OCI-LY3 (cell line): Measurements from ENCODE around the gene MDGA2.

Experiments
- H2AFZ ChIP-seq: fragments of 200-600, 300-600 bp; shearing (Covaris generic); 2 replicates; pipeline ENCODE4 v1.6.0; 2014; ENCODE audit warnings: antibody characterized with exemption, low read depth, low read length
- H3K27ac ChIP-seq: fragments of 200-600, 300-600 bp; sonication (generic); 2 replicates; pipeline ENCODE4 v1.5.1; 2014; ENCODE audit warnings: mild to moderate bottlenecking, low read length, moderate library complexity, mixed read lengths
- H3K27me3 ChIP-seq: fragments of 200-600, 300-600 bp; sonication (generic); 2 replicates; pipeline ENCODE4 v1.6.1; 2014; ENCODE audit warnings: low read depth, low read length, mixed read lengths
- H3K36me3 ChIP-seq: fragments of 200-600, 300-600 bp; sonication (generic); replicated peaks from 2 replicates; pipeline ENCODE3; 2014; ENCODE audit warnings: low read depth, low read length, mixed read lengths
- H3K4me1 ChIP-seq: fragments of 300-600, 200-600 bp; sonication (generic); 2 replicates; pipeline ENCODE4 v1.6.1; 2014; ENCODE audit warnings: low read length, mixed read lengths
- H3K4me2 ChIP-seq: fragments of 200-600, 300-600 bp; sonication (generic); 2 replicates; pipeline ENCODE4 v1.6.1; 2014; ENCODE audit warnings: low read length, mixed read lengths
- H3K4me3 ChIP-seq: fragments of 300-600, 200-600 bp; sonication (generic); 2 replicates; pipeline ENCODE4 v1.5.1; 2014; ENCODE audit warnings: antibody characterized with exemption, mild to moderate bottlenecking, low read length, moderate library complexity
- H3K79me2 ChIP-seq: fragments of 300-600, 200-600 bp; shearing (Covaris generic); 2 replicates; pipeline ENCODE4 v1.6.1; 2014; ENCODE audit warnings: mild to moderate bottlenecking, low read length, mixed read lengths
- H3K9ac ChIP-seq: fragments of 300-600, 200-600 bp; shearing (Covaris generic); 2 replicates; pipeline ENCODE4 v1.6.0; 2014; ENCODE audit warnings: mild to moderate bottlenecking, low read length, moderate library complexity
- H3K9me3 ChIP-seq: fragments of 200-600, 300-600 bp; shearing (Covaris generic); 2 replicates; pipeline ENCODE4 v1.6.1; 2014; ENCODE audit warnings: low read length, mixed read lengths; ENCODE audit not compliant: insufficient read depth
- H4K20me1 ChIP-seq: fragments of 200-600, 300-600 bp; sonication (generic); 2 replicates; pipeline ENCODE4 v1.6.1; 2016; ENCODE audit warnings: low read length, mixed read lengths; ENCODE audit not compliant: insufficient read depth
- EZH2phosphoT487 ChIP-seq: fragments of 200-600 bp; shearing (Covaris generic); IDR thresholded peaks from 2 replicates; pipeline ENCODE4 v1.6.1; 2018; ENCODE audit warnings: antibody characterized with exemption, mixed run types, low read depth
- TF ChIP-seq, protein P1 (sequence below): fragments of 200-600, 300-600 bp; sonication (generic); IDR thresholded peaks from 2 replicates; pipeline ENCODE4 v1.5.1; 2014; ENCODE audit warnings: antibody characterized with exemption, low read length, low read depth

MDGA2 gene

DNA sequence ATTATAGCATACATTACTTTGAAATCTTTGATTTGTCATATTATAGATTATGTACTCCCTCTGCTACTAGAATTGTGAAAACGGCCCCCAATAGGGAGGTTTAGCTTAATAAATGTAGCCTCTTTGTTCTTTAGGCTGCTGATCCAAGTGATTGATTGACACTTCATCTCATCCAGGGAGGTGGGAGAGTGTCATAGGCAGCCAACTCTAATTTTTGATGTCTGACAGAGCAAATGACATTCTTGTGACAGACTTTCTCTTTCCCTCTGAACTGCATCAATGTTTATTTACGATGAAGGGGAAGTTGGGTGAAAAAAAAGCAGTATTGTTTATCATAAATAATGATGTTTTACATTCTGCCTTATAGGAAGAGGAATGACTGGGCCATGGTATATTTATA is 221.4 kb downstream of the MDGA2 start:
- Histone ChIP-seq H3K9ac (no peak overlapping the region), H3K4me2 (peak overlapping the region; percentile 28), H3K27me3 (no peaks in the 10 kb centered on the region), H4K20me1 (no peaks in the 10 kb centered on the region), H3K4me1 (peaks cover 11% of the 10 kb centered on the region), H3K27ac (no peak overlapping the region), H3K79me2 (no peaks in the 10 kb centered on the region), H2AFZ (no peak overlapping the region), H3K36me3 (no peaks in the 10 kb centered on the region), H3K4me3 (no peak overlapping the region), H3K9me3 (no peaks in the 10 kb centered on the region)
- TF ChIP-seq, protein P1, sequence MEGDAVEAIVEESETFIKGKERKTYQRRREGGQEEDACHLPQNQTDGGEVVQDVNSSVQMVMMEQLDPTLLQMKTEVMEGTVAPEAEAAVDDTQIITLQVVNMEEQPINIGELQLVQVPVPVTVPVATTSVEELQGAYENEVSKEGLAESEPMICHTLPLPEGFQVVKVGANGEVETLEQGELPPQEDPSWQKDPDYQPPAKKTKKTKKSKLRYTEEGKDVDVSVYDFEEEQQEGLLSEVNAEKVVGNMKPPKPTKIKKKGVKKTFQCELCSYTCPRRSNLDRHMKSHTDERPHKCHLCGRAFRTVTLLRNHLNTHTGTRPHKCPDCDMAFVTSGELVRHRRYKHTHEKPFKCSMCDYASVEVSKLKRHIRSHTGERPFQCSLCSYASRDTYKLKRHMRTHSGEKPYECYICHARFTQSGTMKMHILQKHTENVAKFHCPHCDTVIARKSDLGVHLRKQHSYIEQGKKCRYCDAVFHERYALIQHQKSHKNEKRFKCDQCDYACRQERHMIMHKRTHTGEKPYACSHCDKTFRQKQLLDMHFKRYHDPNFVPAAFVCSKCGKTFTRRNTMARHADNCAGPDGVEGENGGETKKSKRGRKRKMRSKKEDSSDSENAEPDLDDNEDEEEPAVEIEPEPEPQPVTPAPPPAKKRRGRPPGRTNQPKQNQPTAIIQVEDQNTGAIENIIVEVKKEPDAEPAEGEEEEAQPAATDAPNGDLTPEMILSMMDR: no peak
- no peak for TF ChIP-seq EZH2phosphoT487

DNA sequence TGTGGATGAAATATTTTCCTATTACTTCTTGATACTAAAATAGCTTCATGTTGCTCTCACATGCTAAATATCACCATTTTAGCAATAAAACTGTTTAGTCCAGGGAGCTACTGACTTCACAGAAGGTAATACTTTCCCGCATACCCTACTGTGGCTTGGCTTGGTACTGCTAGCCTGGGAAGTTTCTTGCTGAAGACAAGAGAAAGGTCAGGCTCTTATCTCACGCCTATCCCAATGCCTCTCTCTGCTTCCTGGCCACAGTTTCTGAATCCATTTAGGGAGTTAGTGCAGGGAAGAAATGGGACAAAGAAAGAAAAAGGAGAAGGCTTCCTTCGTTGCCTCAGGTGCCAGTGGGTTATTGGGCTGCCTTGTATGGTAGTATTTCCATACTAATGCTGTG is 228.3 kb downstream of the MDGA2 start:
- H3K36me3 ChIP-seq: no peaks in the 10 kb centered on the region
- no peak overlapping the region for H3K4me2 ChIP-seq
- H3K27ac ChIP-seq: no peak overlapping the region
- H2AFZ ChIP-seq: no peak overlapping the region
- no peak overlapping the region for H3K4me3 ChIP-seq
- no peaks in the 10 kb centered on the region for H4K20me1 ChIP-seq
- TF ChIP-seq, protein P1: no peak
- TF ChIP-seq EZH2phosphoT487: no peak
- H3K4me1 ChIP-seq: peaks cover 22% of the 10 kb centered on the region
- no peak overlapping the region for H3K9ac ChIP-seq
- H3K9me3 ChIP-seq: no peaks in the 10 kb centered on the region
- H3K79me2 ChIP-seq: no peaks in the 10 kb centered on the region
- no peaks in the 10 kb centered on the region for H3K27me3 ChIP-seq

GRCh38 chr14:47442211-47442610 is 233.2 kb downstream of the MDGA2 start:
- H3K27ac ChIP-seq: no peak overlapping the region
- no peaks in the 10 kb centered on the region for H4K20me1 ChIP-seq
- no peaks in the 10 kb centered on the region for H3K36me3 ChIP-seq
- no peak overlapping the region for H3K4me3 ChIP-seq
- no peaks in the 10 kb centered on the region for H3K9me3 ChIP-seq
- TF ChIP-seq EZH2phosphoT487: no peak
- TF ChIP-seq, protein P1: 0 out of 2 replicates have a peak, but pooled peaks have one; percentile 25
- no peaks in the 10 kb centered on the region for H3K27me3 ChIP-seq
- H2AFZ ChIP-seq: no peak overlapping the region
- peaks cover 15% of the 10 kb centered on the region for H3K4me1 ChIP-seq
- H3K4me2 ChIP-seq: no peak overlapping the region
- H3K79me2 ChIP-seq: no peaks in the 10 kb centered on the region
- no peak overlapping the region for H3K9ac ChIP-seq

DNA sequence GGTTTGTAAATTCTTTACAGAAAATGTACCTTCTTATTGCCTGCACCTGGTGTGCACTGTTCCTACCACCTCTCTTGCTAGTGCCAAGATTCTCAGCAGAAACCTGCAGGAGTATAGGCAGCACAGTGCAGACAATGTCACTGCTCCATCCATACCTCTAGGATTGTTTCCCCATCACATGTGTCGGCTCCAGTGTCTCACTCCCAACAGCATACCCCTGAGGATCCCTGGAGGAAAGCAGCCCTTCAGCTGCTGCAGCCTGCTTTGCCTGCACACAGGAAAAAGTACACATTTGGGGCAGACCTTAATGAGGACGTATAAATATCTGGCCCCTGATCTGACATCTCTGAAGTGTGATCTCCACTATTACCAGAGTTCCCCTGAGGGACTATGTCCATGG is 235.5 kb downstream of the MDGA2 start:
- Histone ChIP-seq H3K9ac (no peak overlapping the region), H3K9me3 (no peaks in the 10 kb centered on the region), H3K27ac (no peak overlapping the region), H3K4me3 (no peak overlapping the region), H2AFZ (no peak overlapping the region), H3K4me1 (no peaks in the 10 kb centered on the region), H3K4me2 (no peak overlapping the region), H4K20me1 (no peaks in the 10 kb centered on the region), H3K79me2 (no peaks in the 10 kb centered on the region), H3K27me3 (no peaks in the 10 kb centered on the region), H3K36me3 (no peaks in the 10 kb centered on the region)
- TF ChIP-seq, protein P1: no peak
- TF ChIP-seq EZH2phosphoT487: no peak
